Stimulated activated memory B cell treated with anti-CD40 and anti-IgM and Interleukin-4, amounts not matched to agents 10 μg/mL and 1 μg/mL and 100 μg/mL, for 72 hours (primary cell): Measurements from ENCODE around the gene OGFR.

Experiments used
- ATAC-seq: fragments of 150-1000 bp; cut with Tn5 transposase; 2 replicates; pipeline ENCODE4 v1.10.0; 2021
- H3K27ac Mint-ChIP-seq: one replicate; pipeline ENCODE4 v1.8.0; 2022; ENCODE audit warnings: mild to moderate bottlenecking, mixed read lengths
- H3K27me3 Mint-ChIP-seq: one replicate; pipeline ENCODE4 v1.8.0; 2022; ENCODE audit warnings: mixed read lengths
- H3K36me3 Mint-ChIP-seq: one replicate; pipeline ENCODE4 v1.8.0; 2022; ENCODE audit warnings: mixed read lengths
- H3K4me1 Mint-ChIP-seq: one replicate; pipeline ENCODE4 v1.8.0; 2022; ENCODE audit warnings: mixed read lengths
- H3K4me3 Mint-ChIP-seq: one replicate; pipeline ENCODE4 v1.8.0; 2022; ENCODE audit warnings: mild to moderate bottlenecking, moderate library complexity, mixed read lengths
- H3K9me3 Mint-ChIP-seq: one replicate; pipeline ENCODE4 v1.8.0; 2022; ENCODE audit warnings: mixed read lengths

OGFR gene

GRCh38 chr20:62787321-62787720 is 17.3 kb upstream of the OGFR start:
- Mint-ChIP-seq H3K4me3 (no peak overlapping the region), H3K9me3 (peaks cover 8% of the 10 kb centered on the region), H3K4me1 (peaks cover 17% of the 10 kb centered on the region), H3K36me3 (no peaks in the 10 kb centered on the region), H3K27ac (peak overlapping the region; percentile 64), H3K27me3 (no peaks in the 10 kb centered on the region)
- no peak for ATAC-seq

GRCh38 chr20:62787866-62788265 is 16.8 kb upstream of the OGFR start:
- no peaks in the 10 kb centered on the region for H3K27me3 Mint-ChIP-seq
- H3K27ac Mint-ChIP-seq = peak overlapping the region; percentile 64
- H3K4me3 Mint-ChIP-seq = no peak overlapping the region
- H3K9me3 Mint-ChIP-seq = peaks cover 8% of the 10 kb centered on the region
- H3K4me1 Mint-ChIP-seq = peaks cover 21% of the 10 kb centered on the region
- H3K36me3 Mint-ChIP-seq = no peaks in the 10 kb centered on the region
- no peak for ATAC-seq

GRCh38 chr20:62788607-62789006 is 16.0 kb upstream of the OGFR start:
- ATAC-seq = no peak
- Mint-ChIP-seq H3K27ac (no peak overlapping the region), H3K4me1 (peaks cover 28% of the 10 kb centered on the region), H3K4me3 (no peak overlapping the region), H3K36me3 (no peaks in the 10 kb centered on the region), H3K27me3 (no peaks in the 10 kb centered on the region), H3K9me3 (peaks cover 8% of the 10 kb centered on the region)

- Mint-ChIP-seq H3K27ac (no peak overlapping the region), H3K27me3 (no peaks in the 10 kb centered on the region), H3K36me3 (no peaks in the 10 kb centered on the region), H3K9me3 (peaks cover 8% of the 10 kb centered on the region), H3K4me1 (peaks cover 38% of the 10 kb centered on the region), H3K4me3 (no peak overlapping the region)
- no peak for ATAC-seq
Measured at GRCh38 chr20:62790075-62790474, 14.6 kb upstream of the OGFR start.

- Mint-ChIP-seq H3K27ac (peak overlapping the region; percentile 89), H3K4me3 (no peak overlapping the region), H3K4me1 (peaks cover 44% of the 10 kb centered on the region), H3K9me3 (peaks cover 8% of the 10 kb centered on the region), H3K27me3 (no peaks in the 10 kb centered on the region), H3K36me3 (no peaks in the 10 kb centered on the region)
- ATAC-seq = no peak
Measured at GRCh38 chr20:62791301-62792181, 13.1 kb upstream of the OGFR start.

GRCh38 chr20:62792182-62792939 is 12.3 kb upstream of the OGFR start:
- Mint-ChIP-seq H3K9me3 (peaks cover 5% of the 10 kb centered on the region), H3K27ac (peak overlapping the region; percentile 89), H3K4me1 (peaks cover 46% of the 10 kb centered on the region), H3K4me3 (no peak overlapping the region), H3K36me3 (peaks cover under 1% of the 10 kb centered on the region), H3K27me3 (no peaks in the 10 kb centered on the region)
- ATAC-seq = no peak

GRCh38 chr20:62792940-62793756 is 11.5 kb upstream of the OGFR start:
- H3K4me1 Mint-ChIP-seq = peaks cover 49% of the 10 kb centered on the region
- no peak for ATAC-seq
- H3K4me3 Mint-ChIP-seq = peak overlapping the region; percentile 38
- H3K27ac Mint-ChIP-seq = peak overlapping the region; percentile 89
- H3K27me3 Mint-ChIP-seq = no peaks in the 10 kb centered on the region
- H3K36me3 Mint-ChIP-seq = peaks cover 6% of the 10 kb centered on the region
- no peaks in the 10 kb centered on the region for H3K9me3 Mint-ChIP-seq

GRCh38 chr20:62793757-62794006 is 11.0 kb upstream of the OGFR start:
- peak overlapping the region; percentile 89 for H3K27ac Mint-ChIP-seq
- H3K36me3 Mint-ChIP-seq = peaks cover 12% of the 10 kb centered on the region
- H3K9me3 Mint-ChIP-seq = no peaks in the 10 kb centered on the region
- H3K4me1 Mint-ChIP-seq = peaks cover 54% of the 10 kb centered on the region
- H3K27me3 Mint-ChIP-seq = no peaks in the 10 kb centered on the region
- H3K4me3 Mint-ChIP-seq = peak overlapping the region; percentile 71
- ATAC-seq = no peak

- Mint-ChIP-seq H3K9me3 (no peaks in the 10 kb centered on the region), H3K4me1 (peaks cover 59% of the 10 kb centered on the region), H3K36me3 (peaks cover 17% of the 10 kb centered on the region), H3K4me3 (peak overlapping the region; percentile 82), H3K27me3 (no peaks in the 10 kb centered on the region), H3K27ac (peak overlapping the region; percentile 89)
- peak; percentile 88 for ATAC-seq
Measured at GRCh38 chr20:62794007-62794724, 10.5 kb upstream of the OGFR start.

- Mint-ChIP-seq H3K27me3 (no peaks in the 10 kb centered on the region), H3K9me3 (no peaks in the 10 kb centered on the region), H3K4me3 (peak overlapping the region; percentile 82), H3K4me1 (peaks cover 61% of the 10 kb centered on the region), H3K27ac (peak overlapping the region; percentile 89), H3K36me3 (peaks cover 27% of the 10 kb centered on the region)
- no peak for ATAC-seq
Measured at GRCh38 chr20:62795023-62795761, 9.4 kb upstream of the OGFR start.

- H3K4me3 Mint-ChIP-seq = peak overlapping the region; percentile 90
- peak overlapping the region; percentile 80 for H3K27ac Mint-ChIP-seq
Measured at GRCh38 chr20:62796699-62797491, 7.7 kb upstream of the OGFR start.

GRCh38 chr20:62797671-62798532 is 6.7 kb upstream of the OGFR start:
- peak overlapping the region; percentile 80 for H3K27ac Mint-ChIP-seq
- peaks cover 48% of the 10 kb centered on the region for H3K4me1 Mint-ChIP-seq
- ATAC-seq = no peak
- no peaks in the 10 kb centered on the region for H3K9me3 Mint-ChIP-seq
- no peaks in the 10 kb centered on the region for H3K27me3 Mint-ChIP-seq
- H3K4me3 Mint-ChIP-seq = peak overlapping the region; percentile 90
- peaks cover 29% of the 10 kb centered on the region for H3K36me3 Mint-ChIP-seq

More at GRCh38 chr20:62796699-62797491, 7.7 kb upstream of the OGFR start:
- ATAC-seq = no peak
- Mint-ChIP-seq H3K36me3 (peaks cover 29% of the 10 kb centered on the region), H3K4me1 (peaks cover 53% of the 10 kb centered on the region), H3K9me3 (no peaks in the 10 kb centered on the region), H3K27me3 (no peaks in the 10 kb centered on the region)

- ATAC-seq = no peak
- Mint-ChIP-seq H3K9me3 (no peaks in the 10 kb centered on the region), H3K27me3 (no peaks in the 10 kb centered on the region), H3K4me3 (no peak overlapping the region), H3K36me3 (peaks cover 29% of the 10 kb centered on the region), H3K4me1 (peaks cover 42% of the 10 kb centered on the region), H3K27ac (peak overlapping the region; percentile 60)
Measured at GRCh38 chr20:62799036-62799435, 5.6 kb upstream of the OGFR start.
